ENCODE results near the gene PLK2. TPM values are rescaled to one million over a fixed set of nuclear protein-coding genes. Genes with fewer than 3 reads are reported as not detected.

Gene PLK2
- total and polyA plus RNA-seq, 2 of the 4 experiments (the other 2 are of a cell fraction), result 129 to 337 TPM

DNA sequence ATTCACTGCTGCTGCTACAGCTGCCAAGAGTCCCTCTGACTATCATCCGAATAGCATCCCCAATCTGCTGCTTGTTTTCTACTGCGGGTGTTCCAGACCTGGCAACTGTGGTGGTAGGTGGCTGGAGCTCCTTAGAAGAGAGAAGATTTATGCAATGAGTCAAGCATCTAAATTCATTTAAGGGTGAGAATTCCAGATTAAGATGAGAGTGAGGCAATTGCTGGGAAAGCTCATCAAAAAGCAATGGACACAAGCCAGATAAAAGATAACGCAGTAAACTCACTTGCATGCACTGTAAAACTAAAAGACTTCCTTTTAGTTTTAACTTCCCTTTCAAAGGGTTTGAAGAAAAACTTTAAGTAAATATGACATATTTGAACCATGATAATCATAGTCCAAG lies 3.9 kb downstream of the PLK2 start:
- Histone ChIP-seq H2AK9ac (replicated peaks; ENCODE audit: low read depth, low read length, poor library complexity) (no peak overlapping the region), H4K5ac (ENCODE audit: low read depth, low read length) (no peak overlapping the region), H3K9me3 (ENCODE audit: control insufficient read depth, insufficient read depth, low read length) (no peaks in the 10 kb centered on the region), H2BK20ac (ENCODE audit: low read depth, low read length) (no peak overlapping the region), H3K4me2 (ENCODE audit: low read depth, low read length) (peak overlapping the region; percentile 69), H3K56ac (ENCODE audit: extremely low read depth, insufficient read depth, low read length) (no peak overlapping the region), H2AK5ac (ENCODE audit: low read depth, low read length) (no peak overlapping the region), H3K4me1 (ENCODE audit: control insufficient read depth, insufficient read depth, low read length) (peaks cover 2% of the 10 kb centered on the region), H3K18ac (ENCODE audit: low read depth, low read length) (no peak overlapping the region), H3K27ac (ENCODE audit: insufficient read depth, low read length) (peak overlapping the region; percentile 41; the same call in 1 of the 2 replicates), H4K20me1 (ENCODE audit: insufficient read depth, low read length) (peaks cover 63% of the 10 kb centered on the region), H3K14ac (replicated peaks; ENCODE audit: low read depth, low read length) (0 out of 2 replicates have a peak overlapping the region, but pooled peaks have one; percentile 43), H2BK15ac (ENCODE audit: low read depth, low read length) (no peak overlapping the region), H2BK5ac (ENCODE audit: low read depth, low read length, poor library complexity, severe bottlenecking) (peak overlapping the region; percentile 6), H3K9me1 (ENCODE audit: insufficient read depth, low read length) (peaks cover 5% of the 10 kb centered on the region; the same call in 1 of the 2 replicates), H3K4me3 (ENCODE audit: insufficient read depth, low read depth, low read length) (peak overlapping the region; percentile 85; the same call in 1 of the 2 replicates), H2AFZ (replicated peaks; ENCODE audit: low read length, poor library complexity) (no peak overlapping the region), H3K79me1 (ENCODE audit: low read depth in 1 of 2, low read length in 2 of 2) (peaks cover 25 to 44% of the 10 kb centered on the region in 2 experiments), H2BK120ac (ENCODE audit: low read depth, low read length) (no peak overlapping the region), H4K91ac (ENCODE audit: insufficient read depth, low read depth, low read length) (no peak overlapping the region), H3K36me3 (ENCODE audit: control insufficient read depth, insufficient read depth, low read length) (peaks cover 56% of the 10 kb centered on the region), H3K4ac (ENCODE audit: low read depth, low read length) (no peak overlapping the region), H3K27me3 (ENCODE audit: control insufficient read depth, insufficient read depth, low read length) (no peaks in the 10 kb centered on the region), H3K9ac (ENCODE audit: low read depth, low read length) (peak overlapping the region; percentile 59; the same call in 1 of the 2 replicates), H3K23ac (ENCODE audit: low read depth, low read length) (no peak overlapping the region), H4K8ac (ENCODE audit: low read depth in 2 of 2, low read length in 2 of 2) (no peak overlapping the region)
- no CpG with 5 or more reads among the region's 3 CpGs for WGBS, 2 experiments (ENCODE audit: extremely low coverage in 2 of 2, insufficient read length in 1 of 2)
- BruUV-seq (replicated peaks), result no TSS peak
- in situ Hi-C loops (cut with MboI; ENCODE audit: low sequenced_read_pairs) (loop anchor here (5.0 to 25.0 kb wide), 3 partner anchors 674 to 1544 kb away; partner anchors contain the start of gene SETD9), dilution Hi-C loops (cut with HindIII; ENCODE audit: low sequenced_read_pairs, unreplicated experiment) (no loop called here), intact Hi-C loops (cut with micrococcal nuclease) (loop anchor here (1.0 to 5.0 kb wide), 5 partner anchors 134 to 957 kb away; no protein-coding TSS in a partner anchor)
- TF ChIP-seq RAD21 (IDR thresholded peaks at IDR 0.05; ENCODE audit: low read length) (no peak), BHLHE40 (IDR thresholded peaks at IDR 0.05; ENCODE audit: low read depth, low read length) (no peak), RFX5 (IDR thresholded peaks at IDR 0.05; ENCODE audit: low read depth, low read length) (no peak), ELK1 (IDR thresholded peaks at IDR 0.05; ENCODE audit: borderline replicate concordance, low read depth, low read length) (no peak), FOS (IDR thresholded peaks at IDR 0.05; ENCODE audit: low read depth, low read length) (no peak), MAZ (IDR thresholded peaks at IDR 0.05; ENCODE audit: borderline replicate concordance, low read depth, low read length) (no peak), RCOR1 (IDR thresholded peaks at IDR 0.05; ENCODE audit: insufficient replicate concordance, low read length) (no peak), USF2 (IDR thresholded peaks at IDR 0.05; ENCODE audit: low read depth, low read length) (no peak), POLR2A (IDR thresholded peaks at IDR 0.05; ENCODE audit: low read depth, low read length) (no peak)
- TF ChIP-seq, protein P1, sequence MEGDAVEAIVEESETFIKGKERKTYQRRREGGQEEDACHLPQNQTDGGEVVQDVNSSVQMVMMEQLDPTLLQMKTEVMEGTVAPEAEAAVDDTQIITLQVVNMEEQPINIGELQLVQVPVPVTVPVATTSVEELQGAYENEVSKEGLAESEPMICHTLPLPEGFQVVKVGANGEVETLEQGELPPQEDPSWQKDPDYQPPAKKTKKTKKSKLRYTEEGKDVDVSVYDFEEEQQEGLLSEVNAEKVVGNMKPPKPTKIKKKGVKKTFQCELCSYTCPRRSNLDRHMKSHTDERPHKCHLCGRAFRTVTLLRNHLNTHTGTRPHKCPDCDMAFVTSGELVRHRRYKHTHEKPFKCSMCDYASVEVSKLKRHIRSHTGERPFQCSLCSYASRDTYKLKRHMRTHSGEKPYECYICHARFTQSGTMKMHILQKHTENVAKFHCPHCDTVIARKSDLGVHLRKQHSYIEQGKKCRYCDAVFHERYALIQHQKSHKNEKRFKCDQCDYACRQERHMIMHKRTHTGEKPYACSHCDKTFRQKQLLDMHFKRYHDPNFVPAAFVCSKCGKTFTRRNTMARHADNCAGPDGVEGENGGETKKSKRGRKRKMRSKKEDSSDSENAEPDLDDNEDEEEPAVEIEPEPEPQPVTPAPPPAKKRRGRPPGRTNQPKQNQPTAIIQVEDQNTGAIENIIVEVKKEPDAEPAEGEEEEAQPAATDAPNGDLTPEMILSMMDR (conservative IDR thresholded peaks at IDR 0.05; ENCODE audit: low read depth, low read length), result no peak
- ATAC-seq (ENCODE audit: low read depth), result no peak
- DNase-seq, result no peak
- CTCF ChIA-PET, result interaction anchor here (0.6 to 1.4 kb wide), 2 partner anchors 361 to 568 kb away, joined by 3 to 4 read pairs; no protein-coding TSS in a partner anchor
- POLR2A ChIA-PET (ENCODE audit: unreplicated experiment), result interaction anchor here (1.6 kb wide), 1 partner anchor 568 kb away, joined by 5 read pairs; no protein-coding TSS in a partner anchor

Measured in IMR-90 (cell line).